Mesendoderm (in vitro differentiated cells): Measurements from ENCODE around the gene PRG3.

Experiments used
- DNase-seq: peaks from one replicate; pipeline ENCODE4 v3.0.0; 2013
- H2AK5ac ChIP-seq: 2 replicates; pipeline ENCODE4 v1.6.1; 2013; ENCODE audit warnings: low read length, inconsistent platforms
- H2BK120ac ChIP-seq: 2 replicates; pipeline ENCODE4 v1.6.1; 2013; ENCODE audit warnings: low read depth, mild to moderate bottlenecking, low read length, moderate library complexity, mixed read lengths
- H2BK15ac ChIP-seq: replicated peaks from 2 replicates; pipeline ENCODE4 v1.6.1; 2013; ENCODE audit warnings: low read depth, mild to moderate bottlenecking, moderate library complexity
- H2BK5ac ChIP-seq: 2 replicates; pipeline ENCODE4 v1.6.1; 2013; ENCODE audit warnings: low read length, inconsistent platforms
- H3K18ac ChIP-seq: 2 replicates; pipeline ENCODE4 v1.6.1; 2013; ENCODE audit warnings: mild to moderate bottlenecking, low read length, mixed read lengths
- H3K23ac ChIP-seq: one replicate; pipeline ENCODE4 v1.6.1; 2013; ENCODE audit warnings: low read length
- H3K27ac ChIP-seq: 2 replicates; pipeline ENCODE4 v1.5.1; 2013; ENCODE audit warnings: low read depth, mild to moderate bottlenecking, inconsistent platforms, low read length, moderate library complexity
- H3K27me3 ChIP-seq: 2 replicates; pipeline ENCODE4 v1.6.1; 2013; ENCODE audit warnings: low read length, control low read depth, mild to moderate bottlenecking, inconsistent platforms; ENCODE audit not compliant: insufficient read depth, poor library complexity
- H3K36me3 ChIP-seq: 2 replicates; pipeline ENCODE4 v1.6.1; 2013; ENCODE audit warnings: low read length, inconsistent platforms; ENCODE audit not compliant: control insufficient read depth, insufficient read depth
- H3K4ac ChIP-seq: one replicate; pipeline ENCODE4 v1.6.1; 2013; ENCODE audit warnings: low read depth, mild to moderate bottlenecking, low read length, moderate library complexity
- H3K4me1 ChIP-seq: 2 replicates; pipeline ENCODE4 v1.6.1; 2013; ENCODE audit warnings: low read depth, low read length, inconsistent platforms; ENCODE audit not compliant: control insufficient read depth
- H3K4me2 ChIP-seq: 2 replicates; pipeline ENCODE4 v1.6.1; 2013; ENCODE audit warnings: low read length
- H3K4me3 ChIP-seq: 2 replicates; pipeline ENCODE4 v1.5.1; 2013; ENCODE audit warnings: mild to moderate bottlenecking, low read length
- H3K56ac ChIP-seq: one replicate; pipeline ENCODE4 v1.6.1; 2013; ENCODE audit warnings: low read length
- H3K79me1 ChIP-seq: 2 replicates; pipeline ENCODE4 v1.6.1; 2013; ENCODE audit warnings: low read length, inconsistent platforms
- H3K79me2 ChIP-seq: 2 replicates; pipeline ENCODE4 v1.6.1; 2013; ENCODE audit warnings: mild to moderate bottlenecking, low read length; ENCODE audit not compliant: control insufficient read depth, insufficient read depth
- H3K9ac ChIP-seq: 2 replicates; pipeline ENCODE4 v1.6.1; 2013; ENCODE audit warnings: low read length, inconsistent platforms
- H4K5ac ChIP-seq: one replicate; pipeline ENCODE4 v1.6.1; 2013; ENCODE audit warnings: low read length
- H4K8ac ChIP-seq: one replicate; pipeline ENCODE4 v1.6.1; 2013; ENCODE audit warnings: low read depth, mild to moderate bottlenecking, control low read depth, low read length, moderate library complexity
- WGBS: extraction: QIAGEN DNeasy Blood & Tissue Kit; methylation state at CpG from one replicate; pipeline ENCODE4 v1.1.7; 2013; ENCODE audit warnings: low lambda C conversion rate, missing lambda C conversion rate; ENCODE audit not compliant: insufficient coverage; ENCODE audit errors: extremely low coverage; 5-methylcytosine and 5-hydroxymethylcytosine counted together

The PRG3 gene

GRCh38 chr11:57348636-57349313 is 32.2 kb downstream of the PRG3 start:
- Histone ChIP-seq H3K27ac (no peak overlapping the region), H4K5ac (no peak overlapping the region), H3K79me2 (no peaks in the 10 kb centered on the region), H2BK120ac (no peak overlapping the region), H3K9ac (no peak overlapping the region), H3K4me2 (no peak overlapping the region), H2BK5ac (no peak overlapping the region), H3K4me3 (no peak overlapping the region), H3K27me3 (no peaks in the 10 kb centered on the region), H2BK15ac (no peak overlapping the region), H2AK5ac (no peak overlapping the region), H3K18ac (no peak overlapping the region), H3K4me1 (peaks cover 7% of the 10 kb centered on the region), H4K8ac (no peak overlapping the region), H3K36me3 (no peaks in the 10 kb centered on the region), H3K4ac (no peak overlapping the region), H3K79me1 (no peaks in the 10 kb centered on the region), H3K23ac (no peak overlapping the region), H3K56ac (no peak overlapping the region)
- no CpG with 5 or more reads among the region's 14 CpGs for WGBS
- DNase-seq, result no peak

- Histone ChIP-seq H3K27ac (no peak overlapping the region), H3K27me3 (no peaks in the 10 kb centered on the region), H3K56ac (no peak overlapping the region), H2BK5ac (no peak overlapping the region), H3K18ac (no peak overlapping the region), H4K8ac (no peak overlapping the region), H2BK15ac (no peak overlapping the region), H3K79me2 (no peaks in the 10 kb centered on the region), H3K36me3 (no peaks in the 10 kb centered on the region), H2AK5ac (no peak overlapping the region), H3K23ac (no peak overlapping the region), H3K4me1 (peaks cover 5% of the 10 kb centered on the region), H3K4me2 (no peak overlapping the region), H3K4me3 (no peak overlapping the region), H3K79me1 (no peaks in the 10 kb centered on the region), H4K5ac (no peak overlapping the region), H3K4ac (no peak overlapping the region), H3K9ac (no peak overlapping the region), H2BK120ac (no peak overlapping the region)
- DNase-seq, result no peak
- no CpG with 5 or more reads among the region's 7 CpGs for WGBS
Observed at GRCh38 chr11:57348052-57348451, 32.9 kb downstream of the PRG3 start.

- Histone ChIP-seq H4K5ac (no peak overlapping the region), H3K79me2 (no peaks in the 10 kb centered on the region), H3K4ac (no peak overlapping the region), H2BK120ac (no peak overlapping the region), H4K8ac (no peak overlapping the region), H3K4me3 (no peak overlapping the region), H2BK15ac (no peak overlapping the region), H3K4me2 (no peak overlapping the region), H3K4me1 (peaks cover 4% of the 10 kb centered on the region), H3K56ac (no peak overlapping the region), H2AK5ac (no peak overlapping the region), H3K9ac (no peak overlapping the region), H3K79me1 (no peaks in the 10 kb centered on the region), H3K36me3 (no peaks in the 10 kb centered on the region), H2BK5ac (no peak overlapping the region), H3K18ac (no peak overlapping the region), H3K23ac (no peak overlapping the region), H3K27me3 (no peaks in the 10 kb centered on the region), H3K27ac (no peak overlapping the region)
- DNase-seq, result no peak
- no CpG with 5 or more reads among the region's 9 CpGs for WGBS
Observed at GRCh38 chr11:57347336-57347735, 33.6 kb downstream of the PRG3 start.

- WGBS, result no CpG with 5 or more reads among the region's 11 CpGs
- peak; percentile 90 for DNase-seq
- Histone ChIP-seq H3K9ac (peak overlapping the region; percentile 24), H2BK15ac (no peak overlapping the region), H3K36me3 (no peaks in the 10 kb centered on the region), H3K18ac (no peak overlapping the region), H4K8ac (no peak overlapping the region), H3K27me3 (no peaks in the 10 kb centered on the region), H3K27ac (no peak overlapping the region), H2AK5ac (no peak overlapping the region), H3K4me3 (no peak overlapping the region), H3K23ac (no peak overlapping the region), H3K56ac (peak overlapping the region; percentile 39), H3K4me2 (no peak overlapping the region), H2BK120ac (no peak overlapping the region), H2BK5ac (no peak overlapping the region), H3K79me1 (no peaks in the 10 kb centered on the region), H3K4ac (no peak overlapping the region), H3K4me1 (peaks cover 4% of the 10 kb centered on the region), H4K5ac (no peak overlapping the region), H3K79me2 (no peaks in the 10 kb centered on the region)
Observed at GRCh38 chr11:57345555-57346211, 35.3 kb downstream of the PRG3 start.

GRCh38 chr11:57344826-57345225 is 36.1 kb downstream of the PRG3 start:
- H3K4me1 ChIP-seq, result peaks cover 4% of the 10 kb centered on the region
- no peak overlapping the region for H4K5ac ChIP-seq
- H3K4me3 ChIP-seq, result no peak overlapping the region
- WGBS, result no CpG with 5 or more reads among the region's 10 CpGs
- H3K79me1 ChIP-seq, result no peaks in the 10 kb centered on the region
- H3K27me3 ChIP-seq, result no peaks in the 10 kb centered on the region
- H3K56ac ChIP-seq, result no peak overlapping the region
- H3K18ac ChIP-seq, result no peak overlapping the region
- no peak overlapping the region for H3K27ac ChIP-seq
- no peak overlapping the region for H3K9ac ChIP-seq
- no peaks in the 10 kb centered on the region for H3K36me3 ChIP-seq
- no peak for DNase-seq
- no peak overlapping the region for H4K8ac ChIP-seq
- H2BK5ac ChIP-seq, result no peak overlapping the region
- H2BK120ac ChIP-seq, result no peak overlapping the region
- H2AK5ac ChIP-seq, result no peak overlapping the region
- H3K4me2 ChIP-seq, result no peak overlapping the region
- H3K4ac ChIP-seq, result no peak overlapping the region
- no peak overlapping the region for H2BK15ac ChIP-seq
- H3K79me2 ChIP-seq, result no peaks in the 10 kb centered on the region
- H3K23ac ChIP-seq, result no peak overlapping the region
